Stimulated activated naive CD8-positive, alpha-beta T cell treated with anti-CD3 and anti-CD28 coated beads, Interleukin-15, Interleukin-2, amounts not matched to agents 100 ng/mL and 50 ng/mL, for 24 hours (primary cell): ENCODE data around the gene PCDHA11.
"Not testable (repeated sequence)": the region's sequence is repeated elsewhere in the genome, so short reads cannot be mapped to it uniquely, and the experiment has no call there.

ENCODE experiments used
- H3K27ac Mint-ChIP-seq: one replicate; pipeline ENCODE4 v1.8.0; 2021; ENCODE audit warnings: mild to moderate bottlenecking, mixed read lengths
- H3K27me3 Mint-ChIP-seq: one replicate; pipeline ENCODE4 v1.8.0; 2021; ENCODE audit warnings: mixed read lengths
- H3K36me3 Mint-ChIP-seq: one replicate; pipeline ENCODE4 v1.8.0; 2021; ENCODE audit warnings: low read depth, mixed read lengths
- H3K4me1 Mint-ChIP-seq: one replicate; pipeline ENCODE4 v1.8.0; 2021; ENCODE audit warnings: low read depth, mixed read lengths
- H3K4me3 Mint-ChIP-seq: one replicate; pipeline ENCODE4 v1.8.0; 2021; ENCODE audit warnings: mild to moderate bottlenecking, mixed read lengths
- H3K9me3 Mint-ChIP-seq: one replicate; pipeline ENCODE4 v1.8.0; 2021; ENCODE audit warnings: mixed read lengths

Gene PCDHA11

GRCh38 chr5:140875085-140876065, 6.6 kb downstream of the PCDHA11 start, which contains the start of gene PCDHA12:
Gene PCDHA12, plus strand, starts transcription at chr5:140875308. Its CDS starts 165 bp downstream, at chr5:140875473.
- H3K36me3 Mint-ChIP-seq = peaks cover 24% of the 10 kb centered on the region
- H3K27ac Mint-ChIP-seq = no peak within 1 kb of the TSS
- H3K27me3 Mint-ChIP-seq = peaks cover 50% of the 10 kb centered on the region
- H3K4me3 Mint-ChIP-seq = no peak within 1 kb of the TSS
- H3K9me3 Mint-ChIP-seq = peaks cover 19% of the 10 kb centered on the region
- H3K4me1 Mint-ChIP-seq = no peaks in the 10 kb centered on the region

GRCh38 chr5:140876541-140877261, 7.9 kb downstream of the PCDHA11 start:
- H3K27me3 Mint-ChIP-seq = peaks cover 61% of the 10 kb centered on the region
- H3K9me3 Mint-ChIP-seq = peaks cover 32% of the 10 kb centered on the region
- peaks cover 25% of the 10 kb centered on the region for H3K36me3 Mint-ChIP-seq
- not testable (repeated sequence) for H3K4me3 Mint-ChIP-seq, H3K27ac Mint-ChIP-seq, H3K4me1 Mint-ChIP-seq

- H3K9me3 Mint-ChIP-seq = peaks cover 36% of the 10 kb centered on the region
- no peak overlapping the region for H3K4me3 Mint-ChIP-seq
- H3K4me1 Mint-ChIP-seq = no peaks in the 10 kb centered on the region
- peaks cover 62% of the 10 kb centered on the region for H3K27me3 Mint-ChIP-seq
- no peak overlapping the region for H3K27ac Mint-ChIP-seq
- H3K36me3 Mint-ChIP-seq = peaks cover 27% of the 10 kb centered on the region
Measured at GRCh38 chr5:140877262-140877581, 8.5 kb downstream of the PCDHA11 start.

GRCh38 chr5:140881889-140882590, 13.3 kb downstream of the PCDHA11 start, which contains the start of gene PCDHA13:
Gene PCDHA13, plus strand, starts transcription at chr5:140882124. Its CDS starts 145 bp downstream, at chr5:140882269.
- H3K36me3 Mint-ChIP-seq = peaks cover 20% of the 10 kb centered on the region
- no peak within 1 kb of the TSS for H3K27ac Mint-ChIP-seq
- H3K4me1 Mint-ChIP-seq = no peaks in the 10 kb centered on the region
- H3K9me3 Mint-ChIP-seq = peaks cover 37% of the 10 kb centered on the region
- H3K27me3 Mint-ChIP-seq = peaks cover 49% of the 10 kb centered on the region
- no peak within 1 kb of the TSS for H3K4me3 Mint-ChIP-seq

GRCh38 chr5:140882591-140882899, 13.8 kb downstream of the PCDHA11 start:
- Mint-ChIP-seq H3K4me3 (no peak overlapping the region), H3K27ac (no peak overlapping the region), H3K9me3 (peaks cover 41% of the 10 kb centered on the region), H3K27me3 (peaks cover 49% of the 10 kb centered on the region), H3K36me3 (peaks cover 20% of the 10 kb centered on the region), H3K4me1 (no peaks in the 10 kb centered on the region)

GRCh38 chr5:140883373-140883772, 14.6 kb downstream of the PCDHA11 start:
- Mint-ChIP-seq H3K27ac (no peak overlapping the region), H3K4me3 (no peak overlapping the region), H3K4me1 (no peaks in the 10 kb centered on the region), H3K9me3 (peaks cover 41% of the 10 kb centered on the region), H3K27me3 (peaks cover 44% of the 10 kb centered on the region), H3K36me3 (peaks cover 16% of the 10 kb centered on the region)

GRCh38 chr5:140883927-140884697, 15.4 kb downstream of the PCDHA11 start:
- Mint-ChIP-seq H3K4me1 (no peaks in the 10 kb centered on the region), H3K9me3 (peaks cover 37% of the 10 kb centered on the region), H3K4me3 (no peak overlapping the region), H3K27ac (no peak overlapping the region), H3K27me3 (peaks cover 40% of the 10 kb centered on the region), H3K36me3 (peaks cover 15% of the 10 kb centered on the region)

GRCh38 chr5:140916325-140916724, 47.6 kb downstream of the PCDHA11 start:
- no peak overlapping the region for H3K4me3 Mint-ChIP-seq
- H3K9me3 Mint-ChIP-seq = peaks cover 3% of the 10 kb centered on the region

More at GRCh38 chr5:140916325-140916724, 47.6 kb downstream of the PCDHA11 start:
- H3K4me1 Mint-ChIP-seq = no peaks in the 10 kb centered on the region
- H3K27me3 Mint-ChIP-seq = peaks cover 11% of the 10 kb centered on the region
- H3K27ac Mint-ChIP-seq = no peak overlapping the region
- H3K36me3 Mint-ChIP-seq = no peaks in the 10 kb centered on the region
